ENCODE measurements around the gene LIN28B. TPM values are rescaled to one million over a fixed set of nuclear protein-coding genes. Genes with fewer than 3 reads are reported as not detected.
"Not testable (repeated sequence)": the region's sequence is repeated elsewhere in the genome, so short reads cannot be mapped to it uniquely, and the experiment has no call there.

LIN28B gene
- polyA plus RNA-seq, 3 donors from 2014 or later, result not detected

GRCh38 chr6:104969785-104970581, 13.1 kb downstream of the LIN28B start:
- H3K4me1 Mint-ChIP-seq, result no peaks in the 10 kb centered on the region

GRCh38 chr6:104973404-104973803, 16.5 kb downstream of the LIN28B start:
- H3K27ac Mint-ChIP-seq, result no peak overlapping the region
- H3K36me3 Mint-ChIP-seq, result no peaks in the 10 kb centered on the region

More at GRCh38 chr6:104969785-104970581, 13.1 kb downstream of the LIN28B start:
- no peaks in the 10 kb centered on the region for H3K36me3 Mint-ChIP-seq
- peaks cover 0 to 2% (median 0%) of the 10 kb centered on the region in 6 donors for H3K9me3 Mint-ChIP-seq
- H3K27ac Mint-ChIP-seq, result no peak overlapping the region
- no peak for DNase-seq
- H3K4me3 Mint-ChIP-seq, result no peak overlapping the region
- peaks cover 0 to 2% (median 0%) of the 10 kb centered on the region in 3 donors for H3K27me3 Mint-ChIP-seq (ENCODE audit: low read depth in 3 of 3)

DNA sequence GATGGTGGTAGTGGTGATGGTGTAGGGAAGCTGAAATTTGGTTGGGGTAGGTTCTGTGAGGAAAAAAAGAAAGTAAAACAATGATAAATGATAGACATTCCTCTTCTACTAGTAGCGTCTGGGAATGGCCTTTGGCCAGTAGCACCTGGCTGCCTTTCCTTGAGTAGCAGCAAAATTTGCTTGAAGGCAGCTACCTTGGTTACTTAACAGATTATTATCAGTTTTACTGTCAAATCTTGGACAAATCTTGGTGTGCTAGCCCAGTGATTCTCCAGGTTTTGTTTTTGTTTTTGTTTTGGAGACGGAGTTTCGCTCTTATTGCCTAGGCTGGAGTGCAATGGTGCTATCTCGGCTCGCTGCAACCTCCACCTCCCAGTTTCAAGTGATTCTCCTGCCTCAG, 26.4 kb downstream of the LIN28B start:
- Mint-ChIP-seq H3K27me3 (ENCODE audit: low read depth in 3 of 3) (peaks cover 0 to 6% (median 5%) of the 10 kb centered on the region in 3 donors), H3K4me3 (no peak overlapping the region)

More at GRCh38 chr6:104973404-104973803, 16.5 kb downstream of the LIN28B start:
- H3K4me1 Mint-ChIP-seq, result no peaks in the 10 kb centered on the region
- H3K9me3 Mint-ChIP-seq, result peaks cover 0 to 2% (median 0%) of the 10 kb centered on the region in 6 donors
- no peak for DNase-seq
- no peak overlapping the region for H3K4me3 Mint-ChIP-seq
- peaks cover 0 to 6% (median 5%) of the 10 kb centered on the region in 3 donors for H3K27me3 Mint-ChIP-seq (ENCODE audit: low read depth in 3 of 3)

GRCh38 chr6:104983776-104984175, 26.9 kb downstream of the LIN28B start:
- Mint-ChIP-seq H3K9me3 (no peaks in the 10 kb centered on the region), H3K27me3 (ENCODE audit: low read depth in 3 of 3) (peaks cover 0 to 6% (median 5%) of the 10 kb centered on the region in 3 donors), H3K27ac (no peak overlapping the region), H3K36me3 (no peaks in the 10 kb centered on the region), H3K4me3 (no peak overlapping the region), H3K4me1 (no peaks in the 10 kb centered on the region)
- DNase-seq, result no peak

More for the DNA sequence above, 26.4 kb downstream of the LIN28B start:
- no peak for DNase-seq
- Mint-ChIP-seq H3K27ac (no peak overlapping the region), H3K9me3 (no peaks in the 10 kb centered on the region), H3K4me1 (no peaks in the 10 kb centered on the region), H3K36me3 (no peaks in the 10 kb centered on the region)

- Mint-ChIP-seq H3K9me3 (no peaks in the 10 kb centered on the region), H3K36me3 (no peaks in the 10 kb centered on the region), H3K27ac (no peak overlapping the region), H3K4me1 (no peaks in the 10 kb centered on the region), H3K4me3 (no peak overlapping the region), H3K27me3 (ENCODE audit: low read depth in 3 of 3) (peaks cover 0 to 8% (median 5%) of the 10 kb centered on the region in 3 donors)
- no peak for DNase-seq
Observed at GRCh38 chr6:104984831-104985230, 27.9 kb downstream of the LIN28B start.

GRCh38 chr6:104985875-104986274, 29.0 kb downstream of the LIN28B start:
- H3K27ac Mint-ChIP-seq; DNase-seq; H3K27me3 Mint-ChIP-seq (ENCODE audit: low read depth in 3 of 3); H3K9me3 Mint-ChIP-seq; H3K4me3 Mint-ChIP-seq; H3K4me1 Mint-ChIP-seq; H3K36me3 Mint-ChIP-seq: not testable (repeated sequence)

DNA sequence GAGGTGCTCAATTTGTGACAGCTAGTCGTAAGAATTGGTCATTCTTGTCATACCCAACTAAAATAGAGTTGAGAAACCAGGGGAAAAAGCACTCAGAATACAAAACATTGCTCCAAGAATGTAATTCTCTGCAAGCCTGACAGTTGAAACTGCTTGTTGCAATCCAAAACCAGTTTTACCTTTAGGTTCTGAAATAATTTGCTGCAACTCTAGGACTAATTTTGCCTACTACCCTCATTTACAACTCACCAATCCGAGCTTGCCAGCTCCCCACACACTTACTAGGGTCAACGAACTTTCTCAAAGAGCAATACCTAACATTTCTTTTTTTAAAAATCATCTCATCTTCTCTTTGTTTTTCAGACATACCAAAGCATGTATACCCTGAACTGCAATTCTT, 29.7 kb downstream of the LIN28B start:
- Mint-ChIP-seq H3K27me3 (ENCODE audit: low read depth in 3 of 3) (peaks cover 0 to 8% (median 5%) of the 10 kb centered on the region in 3 donors), H3K4me3 (no peak overlapping the region), H3K36me3 (no peaks in the 10 kb centered on the region), H3K27ac (no peak overlapping the region), H3K9me3 (no peaks in the 10 kb centered on the region), H3K4me1 (no peaks in the 10 kb centered on the region)
- no peak for DNase-seq

- Mint-ChIP-seq H3K9me3 (no peaks in the 10 kb centered on the region), H3K27me3 (ENCODE audit: low read depth in 3 of 3) (peaks cover 0 to 8% (median 5%) of the 10 kb centered on the region in 3 donors), H3K27ac (no peak overlapping the region), H3K4me3 (no peak overlapping the region), H3K4me1 (no peaks in the 10 kb centered on the region), H3K36me3 (no peaks in the 10 kb centered on the region)
- no peak for DNase-seq
Observed at GRCh38 chr6:104987218-104987617, 30.3 kb downstream of the LIN28B start.

DNA sequence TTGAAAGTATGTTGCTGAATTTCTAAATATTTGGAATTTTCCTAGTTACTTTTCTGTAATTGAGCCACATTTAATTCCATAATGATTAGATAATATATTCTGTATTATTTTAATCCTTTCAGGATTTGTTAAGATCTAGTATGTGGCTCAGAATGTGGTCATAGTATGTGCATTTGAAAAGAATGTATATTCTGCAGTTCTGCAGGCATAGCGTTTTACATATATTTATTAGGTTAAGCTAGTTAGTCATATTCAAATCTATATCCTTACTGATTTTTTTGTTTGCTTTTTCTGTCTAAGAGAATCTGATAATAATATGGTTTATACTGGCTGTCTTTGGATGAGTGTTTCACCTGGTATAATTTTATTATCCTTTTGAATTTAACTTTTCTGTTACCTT, 33.2 kb downstream of the LIN28B start:
- Mint-ChIP-seq H3K9me3 (no peaks in the 10 kb centered on the region), H3K36me3 (no peaks in the 10 kb centered on the region), H3K4me3 (no peak overlapping the region), H3K4me1 (no peaks in the 10 kb centered on the region), H3K27me3 (ENCODE audit: low read depth in 3 of 3) (peaks cover 0 to 5% (median 5%) of the 10 kb centered on the region in 3 donors), H3K27ac (no peak overlapping the region)
- no peak for DNase-seq

DNA sequence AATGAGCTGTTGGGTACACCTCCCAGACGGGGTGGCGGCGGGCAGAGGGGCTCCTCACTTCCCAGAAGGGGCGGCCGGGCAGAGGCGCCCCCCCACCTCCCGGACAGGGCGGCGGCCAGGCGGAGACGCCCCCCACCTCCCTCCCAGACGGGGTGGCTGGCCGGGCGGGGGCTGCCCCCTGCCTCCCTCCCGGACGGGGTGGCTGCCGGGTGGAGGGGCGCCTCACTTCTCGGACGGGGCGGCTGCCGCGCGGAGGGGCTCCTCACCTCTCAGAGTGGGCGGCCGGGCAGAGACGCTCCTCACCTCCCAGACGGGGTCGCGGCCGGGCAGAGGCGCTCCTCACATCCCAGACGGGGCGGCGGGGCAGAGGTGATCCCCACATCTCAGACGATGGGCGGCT, 34.2 kb downstream of the LIN28B start:
- not testable (repeated sequence) for DNase-seq; H3K4me3 Mint-ChIP-seq; H3K27ac Mint-ChIP-seq; H3K9me3 Mint-ChIP-seq; H3K4me1 Mint-ChIP-seq; H3K36me3 Mint-ChIP-seq; H3K27me3 Mint-ChIP-seq (ENCODE audit: low read depth in 3 of 3)

GRCh38 chr6:104993576-104993975, 36.7 kb downstream of the LIN28B start:
- not testable (repeated sequence) for H3K4me3 Mint-ChIP-seq; DNase-seq; H3K27ac Mint-ChIP-seq; H3K27me3 Mint-ChIP-seq (ENCODE audit: low read depth in 3 of 3); H3K36me3 Mint-ChIP-seq; H3K9me3 Mint-ChIP-seq; H3K4me1 Mint-ChIP-seq

DNA sequence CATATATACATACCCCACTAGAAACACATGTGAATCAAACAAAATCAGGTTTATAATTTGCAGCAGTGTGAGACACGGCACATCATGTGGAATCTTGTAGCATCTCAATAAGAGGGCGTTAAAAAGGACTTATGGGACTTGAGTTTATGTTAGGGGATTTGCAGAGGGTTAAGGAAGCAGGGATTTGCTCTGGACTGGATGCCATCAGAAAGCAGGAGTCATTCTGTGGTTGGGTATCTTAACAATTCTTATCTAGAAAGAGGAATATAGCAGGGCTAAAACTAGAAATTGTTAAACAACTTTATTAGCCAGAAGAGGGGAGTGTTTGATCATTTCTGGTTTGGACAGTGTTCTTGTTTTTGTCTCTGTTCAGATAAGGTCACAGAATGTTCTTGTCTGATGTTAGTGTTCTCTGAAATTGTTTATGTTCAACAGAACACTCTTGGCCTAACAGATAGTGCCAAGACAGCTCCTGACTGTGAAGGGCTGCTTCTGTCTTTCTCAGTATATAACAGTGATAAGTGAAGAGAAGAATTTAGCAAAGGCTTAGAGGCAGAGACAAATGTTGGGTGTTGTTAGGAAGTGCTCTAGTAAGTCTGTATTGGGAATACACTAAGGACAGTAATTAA, 39.2 kb downstream of the LIN28B start:
- H3K9me3 Mint-ChIP-seq, result peaks cover 0 to 2% (median 0%) of the 10 kb centered on the region in 6 donors
- no peaks in the 10 kb centered on the region for H3K36me3 Mint-ChIP-seq
- H3K4me1 Mint-ChIP-seq, result no peaks in the 10 kb centered on the region
- no peak for DNase-seq
- H3K27me3 Mint-ChIP-seq (ENCODE audit: low read depth in 3 of 3), result peaks cover 0 to 8% (median 0%) of the 10 kb centered on the region in 3 donors
- no peak overlapping the region for H3K27ac Mint-ChIP-seq
- H3K4me3 Mint-ChIP-seq, result no peak overlapping the region

DNA sequence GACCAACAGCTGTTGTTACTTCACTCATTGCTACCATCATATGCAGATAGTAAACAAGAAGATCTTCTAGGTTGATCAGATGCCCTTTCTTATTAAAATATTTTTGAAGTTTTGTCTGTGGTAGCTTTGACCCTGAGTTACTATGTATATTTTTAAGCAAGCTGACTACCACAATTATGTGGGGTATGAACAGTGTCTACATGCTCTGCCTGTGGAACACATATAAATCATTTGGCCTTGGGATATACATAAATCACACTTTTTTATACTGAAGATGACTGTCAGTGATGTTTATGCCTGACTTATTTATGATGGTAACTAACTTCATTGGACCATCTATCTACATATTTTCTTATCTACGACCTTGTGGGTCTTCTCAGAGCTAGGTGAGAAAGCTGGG, 44.2 kb downstream of the LIN28B start:
- Mint-ChIP-seq H3K4me1 (no peaks in the 10 kb centered on the region), H3K4me3 (no peak overlapping the region), H3K27ac (no peak overlapping the region), H3K9me3 (peaks cover 0 to 2% (median 0%) of the 10 kb centered on the region in 6 donors), H3K27me3 (ENCODE audit: low read depth in 3 of 3) (peaks cover 0 to 4% (median 0%) of the 10 kb centered on the region in 3 donors), H3K36me3 (no peaks in the 10 kb centered on the region)
- DNase-seq, result no peak

DNA sequence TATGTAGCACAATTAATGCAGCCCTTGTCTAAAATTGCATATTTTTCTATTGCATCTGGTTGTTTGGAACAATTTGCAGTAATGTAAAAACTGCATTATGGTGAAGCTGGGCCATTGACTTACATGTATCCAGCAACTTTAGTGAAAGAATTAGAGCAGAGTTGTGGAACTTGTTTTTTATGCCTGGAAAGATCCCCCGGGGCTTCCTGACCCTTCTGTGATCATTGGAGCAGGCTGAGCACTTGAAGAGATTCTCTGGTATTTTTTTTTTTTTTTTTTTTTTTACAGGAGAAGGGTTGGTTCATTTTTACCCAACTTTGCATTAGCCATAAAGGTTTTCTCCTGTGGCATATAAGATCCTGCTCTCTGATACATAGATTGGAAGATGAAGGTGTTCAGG, 45.0 kb downstream of the LIN28B start:
- Mint-ChIP-seq H3K36me3 (no peaks in the 10 kb centered on the region), H3K27me3 (ENCODE audit: low read depth in 3 of 3) (peaks cover 0 to 4% (median 0%) of the 10 kb centered on the region in 3 donors), H3K27ac (no peak overlapping the region), H3K9me3 (peaks cover 0 to 2% (median 0%) of the 10 kb centered on the region in 6 donors), H3K4me1 (no peaks in the 10 kb centered on the region), H3K4me3 (no peak overlapping the region)
- no peak for DNase-seq
